Right kidney (tissue), 1 donor: Measurements from ENCODE around the gene DSE.

Experiments used
- DNase-seq: peaks from one replicate; pipeline ENCODE4 v3.0.0-alpha.2; 2016

Gene DSE

DNA sequence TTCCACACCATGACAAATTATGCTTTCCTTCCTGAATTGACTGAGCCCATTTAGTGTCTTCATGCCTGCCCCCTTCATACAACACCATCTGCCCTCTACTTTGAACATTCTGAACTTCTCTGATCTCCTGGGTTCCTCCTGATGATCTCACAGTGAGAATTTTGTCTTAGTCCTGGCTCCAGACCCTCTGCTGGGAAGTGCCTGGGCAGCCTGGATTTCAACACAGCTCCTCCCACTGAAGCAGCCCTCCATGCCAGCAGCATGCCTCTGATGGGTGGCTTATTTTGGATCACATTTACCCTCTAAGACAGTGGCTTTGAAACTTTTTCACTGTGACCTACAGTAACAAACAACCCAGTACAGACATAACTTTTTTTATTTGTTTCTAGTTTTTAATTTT lies 41.5 kb downstream of the DSE start:
- no peak for DNase-seq

GRCh38 chr6:116413357-116413756 lies 42.6 kb downstream of the DSE start:
- DNase-seq: no peak

DNA sequence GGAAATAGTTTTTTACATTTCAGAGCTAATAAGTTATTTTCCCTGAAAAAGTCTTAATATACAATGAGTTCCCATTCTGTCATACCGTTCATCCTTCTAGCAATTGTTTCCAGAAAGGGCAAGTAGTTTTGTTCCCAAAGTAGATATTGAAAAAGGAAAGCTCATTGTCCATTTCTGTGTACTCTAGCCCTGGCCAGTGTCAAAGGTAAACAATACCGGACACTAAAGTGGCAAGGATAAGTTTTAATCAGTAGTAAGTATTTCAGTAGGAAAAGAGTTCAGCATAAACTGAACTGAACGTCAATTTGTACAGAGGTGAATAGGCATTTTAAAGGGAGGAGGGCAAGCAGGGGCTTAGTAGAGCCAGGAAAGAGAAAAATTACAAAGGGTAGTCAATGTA lies 46.9 kb downstream of the DSE start:
- DNase-seq: no peak

DNA sequence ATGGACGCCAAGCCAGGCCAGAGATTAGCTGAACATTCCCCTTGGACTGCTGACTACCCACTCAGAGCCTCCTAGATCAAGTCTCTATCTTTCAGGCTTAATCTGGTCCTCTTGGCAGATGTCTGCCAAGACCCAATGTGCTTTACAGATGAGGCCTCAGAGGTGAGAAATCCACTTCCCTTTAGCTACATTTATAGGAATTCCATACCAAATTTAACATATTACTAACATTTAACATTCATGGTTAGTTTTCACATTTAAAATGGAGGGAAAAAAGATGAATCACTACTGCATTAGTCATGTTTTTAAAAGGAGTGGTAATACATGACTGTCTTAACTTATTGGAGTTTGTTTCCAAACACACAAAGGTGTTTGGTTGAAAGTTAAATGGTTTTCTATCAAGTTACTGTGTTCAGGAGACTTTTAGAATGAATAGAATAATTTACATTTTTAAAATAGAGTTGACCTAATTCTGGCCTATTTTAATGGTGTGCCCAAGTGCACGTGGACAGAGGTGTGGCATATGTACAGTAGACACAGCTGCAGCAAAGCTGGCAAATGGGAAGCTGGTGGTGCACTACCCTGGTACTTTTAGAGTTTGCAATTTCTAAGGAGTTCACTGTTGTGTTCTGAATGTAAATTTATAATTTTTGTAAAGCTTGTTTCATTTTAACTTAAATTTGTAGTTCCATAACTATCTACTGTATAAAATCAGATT lies 48.5 kb downstream of the DSE start:
- no peak for DNase-seq

DNA sequence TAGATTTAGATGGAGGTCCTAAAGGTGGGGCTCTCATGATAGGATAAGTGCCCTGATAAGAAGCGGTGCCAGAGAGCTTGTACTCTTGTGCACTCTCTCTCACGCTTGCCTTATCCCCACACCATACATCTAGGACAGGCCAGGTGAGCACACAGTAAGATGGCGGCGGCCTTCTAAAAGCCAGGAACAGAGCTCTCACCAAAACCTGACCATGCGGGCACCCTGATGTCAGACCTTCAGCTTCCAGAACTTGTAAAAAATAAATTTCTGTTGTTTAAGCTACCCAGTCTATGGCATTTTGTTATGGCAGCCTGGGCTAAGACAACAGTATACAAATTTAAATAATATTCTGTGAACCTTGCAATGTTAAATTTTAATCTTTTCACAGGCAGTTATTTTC lies 49.6 kb downstream of the DSE start:
- DNase-seq: no peak

GRCh38 chr6:116422238-116422637 lies 51.5 kb downstream of the DSE start:
- DNase-seq: no peak

DNA sequence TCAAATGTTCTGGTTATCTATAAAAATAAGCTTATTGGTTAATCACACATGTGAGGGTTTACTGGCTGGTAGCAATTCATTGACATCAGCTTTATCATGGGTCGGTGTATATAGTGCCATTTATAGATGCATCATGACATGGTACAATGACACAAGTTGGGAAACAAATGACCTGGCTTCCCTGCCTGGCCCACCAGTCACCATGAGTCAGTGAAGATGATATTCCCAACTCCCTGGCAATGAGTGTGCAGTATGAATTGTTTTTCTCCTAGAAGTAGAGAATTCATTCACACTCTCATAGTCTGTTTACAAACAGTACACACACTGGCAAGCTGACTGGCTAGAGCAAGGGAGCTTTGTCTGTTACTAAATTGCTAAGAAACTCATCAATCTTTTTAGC lies 53.3 kb downstream of the DSE start:
- DNase-seq: no peak

GRCh38 chr6:116426551-116426950 lies 55.8 kb downstream of the DSE start:
- DNase-seq: no peak

DNA sequence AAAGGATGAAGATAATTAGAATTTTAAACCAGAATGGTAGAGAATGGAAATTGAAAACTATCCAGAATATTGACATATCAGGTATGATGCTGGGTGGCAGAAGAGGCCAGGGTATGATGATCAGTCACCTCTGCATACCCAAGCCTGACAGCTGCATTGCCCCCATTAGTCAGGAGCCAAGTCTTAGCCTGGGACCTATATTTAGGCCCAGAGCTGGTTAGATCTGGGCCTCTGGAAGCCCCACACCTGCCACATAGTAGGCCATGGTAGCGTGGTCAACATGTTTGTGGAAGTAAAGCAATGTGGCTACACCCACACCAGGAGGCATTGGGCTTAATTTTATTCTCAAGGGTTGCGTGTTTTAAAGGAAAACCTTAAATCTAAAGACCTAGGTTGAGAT lies 58.4 kb downstream of the DSE start:
- DNase-seq: no peak

DNA sequence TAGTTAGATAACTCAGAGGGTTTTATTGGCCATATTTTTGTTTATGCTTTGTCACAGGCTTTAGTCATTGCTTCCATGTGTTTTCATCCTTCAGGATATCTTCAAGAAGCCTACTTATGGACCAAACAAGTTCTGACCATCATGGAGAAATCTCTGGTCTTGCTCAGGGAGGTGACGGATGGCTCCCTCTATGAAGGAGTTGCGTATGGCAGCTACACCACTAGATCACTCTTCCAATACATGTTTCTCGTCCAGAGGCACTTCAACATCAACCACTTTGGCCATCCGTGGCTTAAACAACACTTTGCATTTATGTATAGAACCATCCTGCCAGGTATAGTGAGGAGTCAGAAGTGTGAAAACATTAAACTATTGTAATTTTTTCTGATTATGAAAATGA lies 60.1 kb downstream of the DSE start:
- no peak for DNase-seq

GRCh38 chr6:116431964-116432595 lies 61.3 kb downstream of the DSE start:
- no peak for DNase-seq

DNA sequence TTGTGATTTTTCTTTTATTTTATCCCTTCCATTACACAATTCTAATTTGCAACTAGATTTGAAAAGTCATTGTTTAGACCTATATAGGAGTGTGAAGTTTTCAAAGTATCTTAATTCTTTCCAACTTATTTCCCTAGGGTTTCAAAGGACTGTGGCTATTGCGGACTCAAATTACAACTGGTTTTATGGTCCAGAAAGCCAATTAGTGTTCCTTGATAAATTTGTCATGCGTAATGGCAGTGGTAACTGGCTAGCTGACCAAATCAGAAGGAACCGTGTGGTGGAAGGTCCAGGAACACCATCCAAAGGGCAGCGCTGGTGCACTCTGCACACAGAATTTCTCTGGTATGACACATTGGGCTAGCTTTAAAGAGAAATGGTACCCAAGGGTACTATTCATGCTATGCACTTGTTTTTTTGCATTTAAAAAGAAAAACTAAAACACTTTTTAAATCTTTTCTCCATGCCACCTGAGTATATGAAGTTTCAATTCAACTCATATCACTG lies 62.5 kb downstream of the DSE start:
- no peak for DNase-seq

- DNase-seq: no peak
Observed at GRCh38 chr6:116434056-116434725, 63.4 kb downstream of the DSE start.

- DNase-seq: no peak
Observed at GRCh38 chr6:116436586-116436985, 65.8 kb downstream of the DSE start.

DNA sequence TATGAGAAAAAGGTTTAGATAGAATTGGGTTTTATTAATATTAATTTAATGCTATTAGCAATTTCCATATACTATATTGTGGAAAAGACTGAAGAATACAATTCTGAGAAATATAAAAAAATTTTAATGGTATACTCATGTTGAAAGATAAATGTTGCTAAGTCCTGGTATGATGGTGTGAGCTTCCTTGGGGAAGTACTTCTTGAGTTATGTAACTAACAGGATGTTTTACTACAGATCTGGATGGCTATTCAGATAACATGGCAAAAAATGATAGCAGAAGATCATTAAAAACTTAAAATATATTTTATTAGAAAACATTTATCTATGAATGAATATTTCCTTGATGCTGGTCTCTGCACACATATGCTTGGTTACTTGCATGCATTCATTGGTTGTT lies 66.9 kb downstream of the DSE start:
- DNase-seq: no peak

GRCh38 chr6:116438590-116439448 lies 68.1 kb downstream of the DSE start:
- no peak for DNase-seq

DNA sequence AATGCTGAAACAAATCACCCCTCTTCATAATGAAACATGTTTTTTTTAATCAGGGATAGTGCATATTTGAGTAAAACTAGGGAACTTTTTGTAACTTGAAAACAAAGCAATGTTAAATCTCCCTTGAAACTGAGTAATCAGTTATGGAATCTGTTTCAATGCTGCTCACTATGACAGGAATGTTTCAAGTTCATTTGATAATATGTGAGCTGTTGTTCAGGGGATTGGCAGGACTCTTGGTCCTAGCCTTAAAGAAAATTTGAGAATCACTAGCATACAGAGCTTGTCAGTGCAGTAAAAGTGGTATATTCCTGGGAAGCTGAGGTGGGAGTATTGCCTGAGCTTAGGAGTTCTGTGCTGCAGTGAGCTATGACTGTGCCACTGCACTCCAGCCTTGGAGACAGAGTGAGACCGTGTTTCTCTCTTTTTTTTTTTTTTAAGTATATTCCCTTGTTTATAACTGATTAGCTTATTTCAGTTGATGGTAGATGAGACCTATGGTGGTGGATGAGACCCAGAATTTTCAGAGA lies 68.8 kb downstream of the DSE start:
- DNase-seq: no peak

GRCh38 chr6:116443105-116443504 lies 72.4 kb downstream of the DSE start:
- no peak for DNase-seq

- DNase-seq: no peak
Observed at GRCh38 chr6:116444092-116444491, 73.3 kb downstream of the DSE start.

GRCh38 chr6:116444575-116444974 lies 73.8 kb downstream of the DSE start:
- DNase-seq: no peak

DNA sequence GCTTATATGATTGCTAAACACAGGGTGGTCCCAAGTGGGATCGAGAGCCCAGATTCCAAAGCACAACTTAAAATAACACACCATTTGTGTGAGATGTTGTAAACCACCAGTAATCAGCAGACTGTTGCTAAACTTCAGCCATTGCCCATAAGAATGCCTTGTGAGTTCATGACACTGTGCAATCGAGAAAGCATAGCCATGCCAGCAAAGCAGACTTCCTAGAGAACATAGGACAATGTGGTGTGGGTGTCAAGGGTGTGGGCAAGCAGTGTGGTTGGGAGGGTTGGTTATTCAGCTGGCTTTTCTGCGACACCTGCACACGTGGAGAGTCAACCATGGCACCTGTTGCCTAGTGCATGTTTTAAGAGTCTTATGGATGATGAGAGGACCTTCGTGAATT lies 74.4 kb downstream of the DSE start:
- no peak for DNase-seq

GRCh38 chr6:116446399-116446798 lies 75.7 kb downstream of the DSE start:
- no peak for DNase-seq
